HepG2 (cell line): Measurements from ENCODE around the gene TRIM5.

Source experiments
- IKZF5 ChIP-seq: IDR thresholded peaks from 2 replicates; pipeline ENCODE4 v1.6.1; 2018; ENCODE audit warnings: missing genetic modification reagents, mild to moderate bottlenecking, missing compliant biosample characterization
- MEIS2 ChIP-seq: sonication (generic); formaldehyde crosslinking; IDR thresholded peaks from 2 replicates; pipeline ENCODE4 v1.9.0; 2021; ENCODE audit warnings: mild to moderate bottlenecking, missing genetic modification reagents
- RFX5 ChIP-seq: IDR thresholded peaks from 2 replicates; pipeline ENCODE4 v1.6.1; 2011; ENCODE audit warnings: low read depth, low read length, improper control_type of control experiment
- TCF7 ChIP-seq: sonication (generic); IDR thresholded peaks from 2 replicates; pipeline ENCODE4 v1.6.1; 2016; ENCODE audit warnings: antibody characterized with exemption, low read depth
- ZFP1 ChIP-seq: IDR thresholded peaks from 2 replicates; pipeline ENCODE4 v1.6.1; 2016
- ZNF138 ChIP-seq: sonication (generic); formaldehyde crosslinking; IDR thresholded peaks from 2 replicates; pipeline ENCODE4 v1.5.0; 2020; ENCODE audit warnings: mild to moderate bottlenecking, low read depth, missing genetic modification reagents
- ZNF570 ChIP-seq: sonication (generic); formaldehyde crosslinking; IDR thresholded peaks from 2 replicates; pipeline ENCODE4 v1.4.0; 2020; ENCODE audit warnings: mild to moderate bottlenecking, missing genetic modification reagents, borderline replicate concordance
- ZSCAN30 ChIP-seq: sonication (generic); formaldehyde crosslinking; IDR thresholded peaks from 2 replicates; pipeline ENCODE4 v1.5.0; 2020; ENCODE audit warnings: mild to moderate bottlenecking, missing genetic modification reagents
- TF ChIP-seq, protein P1 (sequence below), 2 experiments: fragments of 450-650 bp in 1 of 2; sonication (generic) in 1 of 2; formaldehyde crosslinking; IDR thresholded peaks; 2 replicates each; pipeline versions ENCODE4 v1.5.0 to v1.8.0; 2020 to 2022; ENCODE audit warnings: mild to moderate bottlenecking in 1 of 2, missing genetic modification reagents in 1 of 2
- TF ChIP-seq, protein P2 (sequence below): sonication (generic); formaldehyde crosslinking; IDR thresholded peaks from 2 replicates; pipeline ENCODE4 v1.9.0; 2021; ENCODE audit warnings: missing genetic modification reagents, mild to moderate bottlenecking, borderline replicate concordance

GRCh38 chr11:5674391-5674790, 10.5 kb downstream of the TRIM5 start:
- TF ChIP-seq ZSCAN30 (no peak), TCF7 (no peak), MEIS2 (CRISPR knock-in tag) (no peak), RFX5 (no peak), ZFP1 (CRISPR knock-in tag) (no peak), ZNF570 (no peak), ZNF138 (CRISPR knock-in tag) (no peak), IKZF5 (CRISPR knock-in tag) (no peak)
- TF ChIP-seq, protein P1, sequence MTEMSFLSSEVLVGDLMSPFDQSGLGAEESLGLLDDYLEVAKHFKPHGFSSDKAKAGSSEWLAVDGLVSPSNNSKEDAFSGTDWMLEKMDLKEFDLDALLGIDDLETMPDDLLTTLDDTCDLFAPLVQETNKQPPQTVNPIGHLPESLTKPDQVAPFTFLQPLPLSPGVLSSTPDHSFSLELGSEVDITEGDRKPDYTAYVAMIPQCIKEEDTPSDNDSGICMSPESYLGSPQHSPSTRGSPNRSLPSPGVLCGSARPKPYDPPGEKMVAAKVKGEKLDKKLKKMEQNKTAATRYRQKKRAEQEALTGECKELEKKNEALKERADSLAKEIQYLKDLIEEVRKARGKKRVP (CRISPR knock-in tag; IDR thresholded peaks at IDR 0.05), result no peak
- TF ChIP-seq, protein P2, sequence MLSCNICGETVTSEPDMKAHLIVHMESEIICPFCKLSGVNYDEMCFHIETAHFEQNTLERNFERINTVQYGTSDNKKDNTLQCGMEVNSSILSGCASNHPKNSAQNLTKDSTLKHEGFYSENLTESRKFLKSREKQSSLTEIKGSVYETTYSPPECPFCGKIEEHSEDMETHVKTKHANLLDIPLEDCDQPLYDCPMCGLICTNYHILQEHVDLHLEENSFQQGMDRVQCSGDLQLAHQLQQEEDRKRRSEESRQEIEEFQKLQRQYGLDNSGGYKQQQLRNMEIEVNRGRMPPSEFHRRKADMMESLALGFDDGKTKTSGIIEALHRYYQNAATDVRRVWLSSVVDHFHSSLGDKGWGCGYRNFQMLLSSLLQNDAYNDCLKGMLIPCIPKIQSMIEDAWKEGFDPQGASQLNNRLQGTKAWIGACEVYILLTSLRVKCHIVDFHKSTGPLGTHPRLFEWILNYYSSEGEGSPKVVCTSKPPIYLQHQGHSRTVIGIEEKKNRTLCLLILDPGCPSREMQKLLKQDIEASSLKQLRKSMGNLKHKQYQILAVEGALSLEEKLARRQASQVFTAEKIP (CRISPR knock-in tag), result no peak
